GM12878 (cell line): ENCODE results near the gene SKOR2. TPM values are rescaled to one million over a fixed set of nuclear protein-coding genes. Genes with fewer than 3 reads are reported as not detected.

Source experiments
- ATAC-seq: fragments of 200-7000 bp; cut with Tn5 transposase; 3 replicates; pipeline ENCODE4 v1.9.1; 2020; ENCODE audit warnings: mild to moderate bottlenecking, moderate library complexity
- BruUV-seq: library from RNA; stranded (reverse); fragments of 400-500 nt; replicated peaks from 2 replicates; lab custom pipeline; 2021; lab: Mats Ljungman, UMichigan
- CTCF ChIA-PET: fragments of 300-600 bp; sonication (Branson Sonifier 250); formaldehyde crosslinking; extraction: SDS; loops from one replicate; lab custom pipeline; 2021; ENCODE audit warnings: inconsistent platforms; lab: Yijun Ruan, JAX
- POLR2A ChIA-PET: fragments of 350-600 bp; formaldehyde crosslinking; extraction: SDS; loops from one replicate; lab custom pipeline; 2021; ENCODE audit warnings: inconsistent platforms; lab: Charles Lee
- RAD21 ChIA-PET: fragments of 300-600 bp; sonication (Branson Sonifier 250); formaldehyde crosslinking; loops from one replicate; lab custom pipeline; 2023; ENCODE audit warnings: antibody characterized with exemption; ENCODE audit not compliant: unreplicated experiment; lab: Charles Lee
- SMC1A ChIA-PET: fragments of 300-600 bp; sonication (Branson Sonifier 250); formaldehyde crosslinking; loops from one replicate; lab custom pipeline; 2023; ENCODE audit not compliant: unreplicated experiment, uncharacterized antibody; lab: Charles Lee
- DNase-seq: peaks from one replicate; pipeline ENCODE4 v3.0.0-alpha.2; 2011; ENCODE audit warnings: low read depth, low spot score
- FAIRE-seq: peaks from 3 replicates; lab custom pipeline; 2011; peaks lifted over from hg19 to GRCh38; lab: Jason Lieb, UNC
- H2AFZ ChIP-seq: 2 replicates; pipeline ENCODE4 v1.6.0; 2011; ENCODE audit warnings: low read depth, low read length, control low read depth; ENCODE audit not compliant: control insufficient read depth
- H3K27ac ChIP-seq: 2 replicates; pipeline ENCODE4 v1.5.1; 2011; ENCODE audit warnings: control low read depth; ENCODE audit not compliant: control insufficient read depth, insufficient read depth
- H3K27me3 ChIP-seq, 2 experiments: replicated peaks in 1 of 2; 2 replicates each; pipeline versions ENCODE4 v1.6.0 to v1.6.1; 2011; ENCODE audit warnings: low read length in 1 of 2; ENCODE audit not compliant: control insufficient read depth in 2 of 2, insufficient read depth in 2 of 2
- H3K36me3 ChIP-seq, 2 experiments: 2 replicates each; pipeline ENCODE4 v1.5.1; 2011; ENCODE audit warnings: low read length in 1 of 2; ENCODE audit not compliant: control insufficient read depth in 2 of 2, insufficient read depth in 2 of 2
- H3K4me1 ChIP-seq: 2 replicates; pipeline ENCODE4 v1.6.1; 2011; ENCODE audit warnings: mild to moderate bottlenecking, low read length, moderate library complexity, mixed read lengths; ENCODE audit not compliant: control insufficient read depth, insufficient read depth
- H3K4me2 ChIP-seq: 2 replicates; pipeline ENCODE4 v1.6.0; 2011; ENCODE audit warnings: control low read depth; ENCODE audit not compliant: control insufficient read depth, insufficient read depth
- H3K4me3 ChIP-seq: fragments of 200-600 bp; sonication (generic); 2 replicates; pipeline ENCODE4 v1.5.1; 2016
- H3K79me2 ChIP-seq: 2 replicates; pipeline ENCODE4 v1.6.0; 2011; ENCODE audit warnings: low read length; ENCODE audit not compliant: control insufficient read depth, insufficient read depth
- H3K9ac ChIP-seq: 2 replicates; pipeline ENCODE4 v1.8.0; 2011; ENCODE audit warnings: low read length, control low read depth, mixed read lengths; ENCODE audit not compliant: control insufficient read depth, insufficient read depth
- H3K9me3 ChIP-seq: replicated peaks from 3 replicates; pipeline ENCODE4 v1.5.1; 2011; ENCODE audit warnings: mild to moderate bottlenecking, low read length; ENCODE audit not compliant: control insufficient read depth, insufficient read depth
- H4K20me1 ChIP-seq: 2 replicates; pipeline ENCODE4 v1.6.0; 2011; ENCODE audit not compliant: control insufficient read depth, insufficient read depth
- CTCF ChIP-seq, 3 experiments: IDR thresholded peaks in 2 of 3; conservative IDR thresholded peaks in 1 of 3; 2 replicates each; pipeline ENCODE4 v1.5.1; 2011; ENCODE audit warnings: low read depth in 3 of 3, low read length in 3 of 3, mild to moderate bottlenecking in 3 of 3, control low read depth in 2 of 3, moderate library complexity in 2 of 3, inconsistent platforms in 1 of 3, mixed read lengths in 1 of 3; ENCODE audit not compliant: control insufficient read depth in 2 of 3, insufficient read depth in 1 of 3; ENCODE audit errors: extremely low read depth in 1 of 3
- WGBS: methylation state at CpG from one replicate; pipeline ENCODE4 v1.1.6; 2016; ENCODE audit warnings: low lambda C conversion rate; ENCODE audit not compliant: insufficient replicate concordance, insufficient coverage; ENCODE audit errors: missing lambda C conversion rate; 5-methylcytosine and 5-hydroxymethylcytosine counted together
- in situ Hi-C: fragments of 300-500 bp; cut with MboI; formaldehyde crosslinking; loops from 9 replicates; pipeline ENCODE4 v1.14.3; 2018; ENCODE audit warnings: mixed read lengths
- intact Hi-C: fragments of 100-400 bp; cut with micrococcal nuclease; formaldehyde crosslinking; loops from one replicate; pipeline ENCODE4 v1.14.2; 2022; ENCODE audit not compliant: unreplicated experiment
- polyA plus RNA-seq, 11 experiments: library from polyadenylated mRNA; depleted of rRNA in 4 of 11; unstranded in 6 of 11; stranded (reverse) in 5 of 11; fragments of >200 nt; fragmentation: Nextera tagmentation in 4 of 11; fragmentation: Illumina TruSeq in 1 of 11; extraction: Ambion mirVana in 4 of 11; extraction: Trizol in 1 of 11; gene quantifications; 1 replicate in 1 of 11; 2 replicates in 10 of 11; pipeline versions ENCODE4 v1.2.1 to v1.2.3, GENCODE V29; 2011 to 2016; ENCODE audit warnings: inconsistent platforms in 2 of 11, missing spikeins in 2 of 11, low read depth in 1 of 11
- total RNA-seq, 4 experiments: library from RNA; depleted of rRNA in 3 of 4; stranded (reverse); fragments of >200 nt in 3 of 4; fragmentation: Illumina TruSeq in 1 of 4; extraction: Trizol in 1 of 4; gene quantifications; 2 replicates each; pipeline versions ENCODE4 v1.2.1 to v1.2.3, GENCODE V29; 2013 to 2021
- TF ChIP-seq, protein P1 (sequence below): fragments of 450-650 bp; IDR thresholded peaks from 2 replicates; pipeline ENCODE4 v1.6.1; 2017; ENCODE audit warnings: mild to moderate bottlenecking, moderate library complexity

The SKOR2 gene
- total and polyA plus RNA-seq, 10 of the 15 experiments (the other 5 are each of a cell fraction or from before 2014, with no cell fraction given), result not detected

- CTCF ChIA-PET, result interaction anchor here (0.7 kb wide), 1 partner anchor 212 kb away, joined by 3 read pairs; no protein-coding TSS in a partner anchor
- in situ Hi-C loops (no loop called here), intact Hi-C loops (no loop called here)
- TF ChIP-seq, protein P1, sequence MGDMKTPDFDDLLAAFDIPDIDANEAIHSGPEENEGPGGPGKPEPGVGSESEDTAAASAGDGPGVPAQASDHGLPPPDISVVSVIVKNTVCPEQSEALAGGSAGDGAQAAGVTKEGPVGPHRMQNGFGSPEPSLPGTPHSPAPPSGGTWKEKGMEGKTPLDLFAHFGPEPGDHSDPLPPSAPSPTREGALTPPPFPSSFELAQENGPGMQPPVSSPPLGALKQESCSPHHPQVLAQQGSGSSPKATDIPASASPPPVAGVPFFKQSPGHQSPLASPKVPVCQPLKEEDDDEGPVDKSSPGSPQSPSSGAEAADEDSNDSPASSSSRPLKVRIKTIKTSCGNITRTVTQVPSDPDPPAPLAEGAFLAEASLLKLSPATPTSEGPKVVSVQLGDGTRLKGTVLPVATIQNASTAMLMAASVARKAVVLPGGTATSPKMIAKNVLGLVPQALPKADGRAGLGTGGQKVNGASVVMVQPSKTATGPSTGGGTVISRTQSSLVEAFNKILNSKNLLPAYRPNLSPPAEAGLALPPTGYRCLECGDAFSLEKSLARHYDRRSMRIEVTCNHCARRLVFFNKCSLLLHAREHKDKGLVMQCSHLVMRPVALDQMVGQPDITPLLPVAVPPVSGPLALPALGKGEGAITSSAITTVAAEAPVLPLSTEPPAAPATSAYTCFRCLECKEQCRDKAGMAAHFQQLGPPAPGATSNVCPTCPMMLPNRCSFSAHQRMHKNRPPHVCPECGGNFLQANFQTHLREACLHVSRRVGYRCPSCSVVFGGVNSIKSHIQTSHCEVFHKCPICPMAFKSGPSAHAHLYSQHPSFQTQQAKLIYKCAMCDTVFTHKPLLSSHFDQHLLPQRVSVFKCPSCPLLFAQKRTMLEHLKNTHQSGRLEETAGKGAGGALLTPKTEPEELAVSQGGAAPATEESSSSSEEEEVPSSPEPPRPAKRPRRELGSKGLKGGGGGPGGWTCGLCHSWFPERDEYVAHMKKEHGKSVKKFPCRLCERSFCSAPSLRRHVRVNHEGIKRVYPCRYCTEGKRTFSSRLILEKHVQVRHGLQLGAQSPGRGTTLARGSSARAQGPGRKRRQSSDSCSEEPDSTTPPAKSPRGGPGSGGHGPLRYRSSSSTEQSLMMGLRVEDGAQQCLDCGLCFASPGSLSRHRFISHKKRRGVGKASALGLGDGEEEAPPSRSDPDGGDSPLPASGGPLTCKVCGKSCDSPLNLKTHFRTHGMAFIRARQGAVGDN, result no peak
- TF ChIP-seq CTCF (IDR thresholded peaks at IDR 0.05 in 2 of 3, conservative IDR thresholded peaks at IDR 0.05 in 1 of 3; ENCODE audit: control insufficient read depth in 2 of 3, extremely low read depth in 1 of 3, insufficient read depth in 1 of 3, low read depth in 3 of 3, low read length in 3 of 3), result 0 out of 6 replicates have a peak, but pooled peaks of 1 of the 3 experiments have one; percentile 9
- Histone ChIP-seq H3K4me2 (no peak overlapping the region), H2AFZ (no peak overlapping the region), H3K27me3 (peaks cover 2 to 11% of the 10 kb centered on the region in 2 experiments), H3K9me3 (no peaks in the 10 kb centered on the region; the same call in 2 of the 3 replicates), H3K4me1 (no peaks in the 10 kb centered on the region), H3K4me3 (no peak overlapping the region), H3K9ac (no peak overlapping the region), H4K20me1 (no peaks in the 10 kb centered on the region), H3K79me2 (no peaks in the 10 kb centered on the region), H3K27ac (no peak overlapping the region), H3K36me3 (no peaks in the 10 kb centered on the region)
- SMC1A ChIA-PET, result no interaction called here
- POLR2A ChIA-PET, result interaction anchor here (0.6 kb wide), 1 partner anchor 7 kb away, joined by 5 read pairs; no protein-coding TSS in a partner anchor
- WGBS, result 50% methylated on average over 46 of the region's 64 CpGs
- ATAC-seq (no peak), DNase-seq (no peak), FAIRE-seq (no peak)
- no TSS peak for BruUV-seq
- RAD21 ChIA-PET, result no interaction called here
These were observed 9.7 kb upstream of the SKOR2 start for GRCh38 chr18:47260924-47261701.
